Breast epithelium (tissue), 3 donors: Measurements from ENCODE around the gene PUSL1.

ENCODE experiments used
- CTCF ChIP-seq, 3 donors: fragments of 450-650 bp; IDR thresholded peaks; one replicate each; pipeline ENCODE4 v1.5.1; 2016 to 2017; ENCODE audit warnings: antibody characterized with exemption in 3 of 3, mild to moderate bottlenecking in 3 of 3, moderate library complexity in 3 of 3
- POLR2A ChIP-seq: fragments of 450-650 bp; IDR thresholded peaks from one replicate; pipeline ENCODE4 v1.6.1; 2016; ENCODE audit warnings: antibody characterized with exemption, mild to moderate bottlenecking, moderate library complexity
- POLR2AphosphoS5 ChIP-seq, 3 donors: sonication (generic); formaldehyde crosslinking; IDR thresholded peaks; one replicate each; pipeline ENCODE4 v1.6.1; 2017; ENCODE audit warnings: antibody characterized with exemption in 3 of 3

- TF ChIP-seq CTCF (IDR thresholded peaks at IDR 0.05) (no peak), POLR2AphosphoS5 (IDR thresholded peaks at IDR 0.05) (no peak), POLR2A (no peak)
Observed at GRCh38 chr1:1340185-1340584, 31.8 kb downstream of the PUSL1 start.
